ENCODE measurements around the gene INIP. TPM values are rescaled to one million over a fixed set of nuclear protein-coding genes. Genes with fewer than 3 reads are reported as not detected.
A peak's percentile ranks its signal among the peaks of the same experiment; 100 is the strongest.

Gene INIP
- 10 to 100 TPM; 25.2 to 33.4 TPM for total RNA-seq
- polyA plus RNA-seq = 10 to 100 TPM; 43.0 to 44.6 TPM

- peak within 1 kb of the TSS; percentile 94 to 99 (median 99) for H3K27ac Mint-ChIP-seq
- intact Hi-C loops (cut with micrococcal nuclease) = loop anchor here (1.0 to 10.0 kb wide), 11 partner anchors 33 to 1087 kb away; partner anchors contain the start of genes C9orf43, CDC26, DNAJC25 and HSDL2
- peak within 1 kb of the TSS; percentile 93 to 99 (median 98) for H3K4me3 Mint-ChIP-seq
- peaks cover 25% of the 10 kb centered on the region for H3K4me1 ChIP-seq (ENCODE audit: insufficient read depth, low read length)
- H3K36me3 ChIP-seq (ENCODE audit: insufficient read depth, low read length) = no peaks in the 10 kb centered on the region
- H3K27ac ChIP-seq (ENCODE audit: low read depth, low read length) = peak within 1 kb of the TSS; percentile 88
- H3K27me3 Mint-ChIP-seq = no peaks in the 10 kb centered on the region
- H3K9me3 Mint-ChIP-seq = no peaks in the 10 kb centered on the region
- peaks cover 16 to 37% (median 27%) of the 10 kb centered on the region in 4 donors for H3K4me1 Mint-ChIP-seq
- POLR2A ChIA-PET (ENCODE audit: partially characterized antibody) = interaction anchor here (0.7 to 4.4 kb wide), 12 partner anchors 9 to 622 kb away, joined by 3 to 63 read pairs (median 5); partner anchors contain the start of genes KIAA1958, PTBP3 and SNX30
- CTCF ChIA-PET (ENCODE audit: partially characterized antibody) = interaction anchor here (0.7 to 5.0 kb wide), 7 partner anchors 10 to 338 kb away, joined by 3 to 44 read pairs (median 4); partner anchors contain the start of genes HSDL2 and KIAA1958
- no peaks in the 10 kb centered on the region for H3K27me3 ChIP-seq (ENCODE audit: insufficient read depth, low read length)
- DNase-seq = peak; percentile 97 to 98 (median 98)
- H3K9me3 ChIP-seq (ENCODE audit: control insufficient read depth in 1 of 2, low read length in 2 of 2) = no peaks in the 10 kb centered on the region
- H3K36me3 Mint-ChIP-seq = peaks cover 11 to 18% of the 10 kb centered on the region in 2 donors
- peak within 1 kb of the TSS; percentile 78 to 95 for H3K4me3 ChIP-seq (ENCODE audit: low read length in 2 of 2)
Measured at GRCh38 chr9:112717661-112718331, at the start of gene INIP. TSS of gene INIP (minus strand) at chr9:112718117. CDS start at chr9:112716485, 1,632 bp downstream.

GRCh38 chr9:112765281-112765680 lies 47.4 kb upstream of the INIP start:
- Mint-ChIP-seq H3K27ac (no peak overlapping the region), H3K27me3 (no peaks in the 10 kb centered on the region), H3K4me3 (no peak overlapping the region), H3K36me3 (peaks cover 17 to 22% of the 10 kb centered on the region in 2 donors), H3K4me1 (peaks cover 18 to 49% (median 40%) of the 10 kb centered on the region in 4 donors), H3K9me3 (peaks cover 0 to 8% (median 6%) of the 10 kb centered on the region in 8 donors)
- intact Hi-C loops (cut with micrococcal nuclease) = no loop called here
- H3K4me1 ChIP-seq (ENCODE audit: insufficient read depth, low read length) = peaks cover 1% of the 10 kb centered on the region
- DNase-seq = no peak
- no peak overlapping the region for H3K4me3 ChIP-seq (ENCODE audit: low read length in 2 of 2)
- no peaks in the 10 kb centered on the region for H3K36me3 ChIP-seq (ENCODE audit: insufficient read depth, low read length)
- POLR2A ChIA-PET (ENCODE audit: partially characterized antibody) = interaction anchor here (1.4 kb wide), 1 partner anchor 14 kb away, joined by 3 read pairs; no protein-coding TSS in a partner anchor
- no peaks in the 10 kb centered on the region for H3K9me3 ChIP-seq (ENCODE audit: control insufficient read depth in 1 of 2, low read length in 2 of 2)
- no peak overlapping the region for H3K27ac ChIP-seq (ENCODE audit: low read depth, low read length)
- no peaks in the 10 kb centered on the region for H3K27me3 ChIP-seq (ENCODE audit: insufficient read depth, low read length)
- CTCF ChIA-PET (ENCODE audit: partially characterized antibody) = no interaction called here

GRCh38 chr9:112764837-112765236 lies 46.9 kb upstream of the INIP start:
- no peak overlapping the region for H3K27ac ChIP-seq (ENCODE audit: low read depth, low read length)
- POLR2A ChIA-PET (ENCODE audit: partially characterized antibody) = interaction anchor here (1.4 kb wide), 1 partner anchor 13 kb away, joined by 3 read pairs; no protein-coding TSS in a partner anchor
- H3K27me3 ChIP-seq (ENCODE audit: insufficient read depth, low read length) = no peaks in the 10 kb centered on the region
- H3K4me3 ChIP-seq (ENCODE audit: low read length in 2 of 2) = no peak overlapping the region
- peaks cover 0 to 8% (median 6%) of the 10 kb centered on the region in 8 donors for H3K9me3 Mint-ChIP-seq
- H3K27ac Mint-ChIP-seq = peak overlapping the region in 1 of 7 donors; percentile 54
- no peaks in the 10 kb centered on the region for H3K36me3 ChIP-seq (ENCODE audit: insufficient read depth, low read length)
- H3K36me3 Mint-ChIP-seq = peaks cover 17 to 21% of the 10 kb centered on the region in 2 donors
- H3K9me3 ChIP-seq (ENCODE audit: control insufficient read depth in 1 of 2, low read length in 2 of 2) = no peaks in the 10 kb centered on the region
- peaks cover 4% of the 10 kb centered on the region for H3K4me1 ChIP-seq (ENCODE audit: insufficient read depth, low read length)
- H3K27me3 Mint-ChIP-seq = no peaks in the 10 kb centered on the region
- peaks cover 21 to 52% (median 42%) of the 10 kb centered on the region in 4 donors for H3K4me1 Mint-ChIP-seq
- H3K4me3 Mint-ChIP-seq = no peak overlapping the region
- no peak for DNase-seq
- CTCF ChIA-PET (ENCODE audit: partially characterized antibody) = no interaction called here
- intact Hi-C loops (cut with micrococcal nuclease) = no loop called here

- Mint-ChIP-seq H3K27me3 (no peaks in the 10 kb centered on the region), H3K36me3 (peaks cover 15 to 17% of the 10 kb centered on the region in 2 donors), H3K27ac (peak overlapping the region in 4 of 7 donors; percentile 1 to 55 (median 16)), H3K4me1 (peaks cover 19 to 50% (median 40%) of the 10 kb centered on the region in 4 donors), H3K9me3 (peaks cover 0 to 8% (median 6%) of the 10 kb centered on the region in 8 donors), H3K4me3 (no peak overlapping the region)
- peaks cover 5% of the 10 kb centered on the region for H3K4me1 ChIP-seq (ENCODE audit: insufficient read depth, low read length)
- no peak overlapping the region for H3K27ac ChIP-seq (ENCODE audit: low read depth, low read length)
- intact Hi-C loops (cut with micrococcal nuclease) = no loop called here
- DNase-seq = no peak
- CTCF ChIA-PET (ENCODE audit: partially characterized antibody) = no interaction called here
- H3K27me3 ChIP-seq (ENCODE audit: insufficient read depth, low read length) = no peaks in the 10 kb centered on the region
- POLR2A ChIA-PET (ENCODE audit: partially characterized antibody) = interaction anchor here (1.4 kb wide), 1 partner anchor 13 kb away, joined by 3 read pairs; no protein-coding TSS in a partner anchor
- no peaks in the 10 kb centered on the region for H3K36me3 ChIP-seq (ENCODE audit: insufficient read depth, low read length)
- no peaks in the 10 kb centered on the region for H3K9me3 ChIP-seq (ENCODE audit: control insufficient read depth in 1 of 2, low read length in 2 of 2)
- H3K4me3 ChIP-seq (ENCODE audit: low read length in 2 of 2) = no peak overlapping the region
Measured at GRCh38 chr9:112764344-112764743, 46.4 kb upstream of the INIP start.

- Histone ChIP-seq H3K36me3 (ENCODE audit: insufficient read depth, low read length) (no peaks in the 10 kb centered on the region), H3K4me1 (ENCODE audit: insufficient read depth, low read length) (peaks cover 12% of the 10 kb centered on the region), H3K27me3 (ENCODE audit: insufficient read depth, low read length) (no peaks in the 10 kb centered on the region), H3K27ac (ENCODE audit: low read depth, low read length) (no peak overlapping the region), H3K9me3 (ENCODE audit: control insufficient read depth in 1 of 2, low read length in 2 of 2) (no peaks in the 10 kb centered on the region), H3K4me3 (ENCODE audit: low read length in 2 of 2) (no peak overlapping the region)
- intact Hi-C loops (cut with micrococcal nuclease) = no loop called here
- H3K36me3 Mint-ChIP-seq = peaks cover 11 to 16% of the 10 kb centered on the region in 2 donors
- peaks cover 0 to 8% (median 6%) of the 10 kb centered on the region in 8 donors for H3K9me3 Mint-ChIP-seq
- CTCF ChIA-PET (ENCODE audit: partially characterized antibody) = interaction anchor here (0.6 to 1.3 kb wide), 2 partner anchors 26 to 30 kb away, joined by 3 read pairs; no protein-coding TSS in a partner anchor
- H3K27ac Mint-ChIP-seq = peak overlapping the region in 2 of 7 donors; percentile 38 to 60
- POLR2A ChIA-PET (ENCODE audit: partially characterized antibody) = no interaction called here
- DNase-seq = no peak
- H3K4me3 Mint-ChIP-seq = no peak overlapping the region
- H3K4me1 Mint-ChIP-seq = peaks cover 24 to 58% (median 39%) of the 10 kb centered on the region in 4 donors
- no peaks in the 10 kb centered on the region for H3K27me3 Mint-ChIP-seq
Measured at GRCh38 chr9:112762726-112763518, 45.0 kb upstream of the INIP start.

- Mint-ChIP-seq H3K27ac (no peak overlapping the region), H3K4me3 (no peak overlapping the region), H3K4me1 (peaks cover 27 to 67% (median 45%) of the 10 kb centered on the region in 4 donors), H3K27me3 (no peaks in the 10 kb centered on the region), H3K9me3 (peaks cover 0 to 8% (median 6%) of the 10 kb centered on the region in 8 donors), H3K36me3 (peaks cover 10 to 20% of the 10 kb centered on the region in 2 donors)
- Histone ChIP-seq H3K27ac (ENCODE audit: low read depth, low read length) (no peak overlapping the region), H3K9me3 (ENCODE audit: control insufficient read depth in 1 of 2, low read length in 2 of 2) (no peaks in the 10 kb centered on the region), H3K27me3 (ENCODE audit: insufficient read depth, low read length) (no peaks in the 10 kb centered on the region), H3K36me3 (ENCODE audit: insufficient read depth, low read length) (no peaks in the 10 kb centered on the region), H3K4me1 (ENCODE audit: insufficient read depth, low read length) (peaks cover 18% of the 10 kb centered on the region), H3K4me3 (ENCODE audit: low read length in 2 of 2) (no peak overlapping the region)
- no peak for DNase-seq
- POLR2A ChIA-PET (ENCODE audit: partially characterized antibody) = no interaction called here
- intact Hi-C loops (cut with micrococcal nuclease) = no loop called here
- CTCF ChIA-PET (ENCODE audit: partially characterized antibody) = interaction anchor here (1.3 kb wide), 1 partner anchor 31 kb away, joined by 3 read pairs; no protein-coding TSS in a partner anchor
Measured at GRCh38 chr9:112761912-112762655, 44.2 kb upstream of the INIP start.
